H1 (cell line): ENCODE measurements around the gene ADSS2. TPM values are rescaled to one million over a fixed set of nuclear protein-coding genes. Genes with fewer than 3 reads are reported as not detected.

ENCODE experiments used
- ASH2L ChIP-seq: fragments of 200-600, 300-600 bp; sonication (generic); IDR thresholded peaks from one replicate; pipeline ENCODE4 v1.7.1; 2017; ENCODE audit warnings: low read length
- BRCA1 ChIP-seq: IDR thresholded peaks from 2 replicates; pipeline ENCODE4 v1.6.1; 2012; ENCODE audit warnings: low read depth, low read length, improper control_type of control experiment
- CHD1 ChIP-seq: IDR thresholded peaks from 2 replicates; pipeline ENCODE4 v1.6.1; 2012; ENCODE audit warnings: low read depth, low read length, improper control_type of control experiment
- CHD2 ChIP-seq: IDR thresholded peaks from 2 replicates; pipeline ENCODE4 v1.6.1; 2012; ENCODE audit warnings: low read length, improper control_type of control experiment
- CTBP2 ChIP-seq: IDR thresholded peaks from 2 replicates; pipeline ENCODE4 v1.7.0; 2011; ENCODE audit warnings: borderline replicate concordance, mild to moderate bottlenecking, moderate library complexity, mixed read lengths, low read length; ENCODE audit not compliant: insufficient read depth, insufficient read length
- EGR1 ChIP-seq: IDR thresholded peaks from 2 replicates; pipeline ENCODE4 v1.6.1; 2011; ENCODE audit warnings: low read depth, low read length, borderline replicate concordance
- EP300 ChIP-seq, 2 experiments: IDR thresholded peaks; 1 replicate in 1 of 2; 2 replicates in 1 of 2; pipeline ENCODE4 v1.6.1; 2011 to 2012; ENCODE audit warnings: low read depth in 2 of 2, low read length in 2 of 2, mild to moderate bottlenecking in 2 of 2, borderline replicate concordance in 1 of 2, inconsistent platforms in 1 of 2, moderate library complexity in 1 of 2
- FOSL1 ChIP-seq: IDR thresholded peaks from 2 replicates; pipeline ENCODE4 v1.6.1; 2011; ENCODE audit warnings: mild to moderate bottlenecking, low read depth, low read length, moderate library complexity; ENCODE audit not compliant: insufficient read depth
- GTF2F1 ChIP-seq: IDR thresholded peaks from 2 replicates; pipeline ENCODE4 v1.6.1; 2012; ENCODE audit warnings: low read depth, low read length, improper control_type of control experiment, borderline replicate concordance
- JUND ChIP-seq: IDR thresholded peaks from 2 replicates; pipeline ENCODE4 v1.6.1; 2011; ENCODE audit warnings: mild to moderate bottlenecking, improper control_type of control experiment, low read length
- KDM5A ChIP-seq: fragments of 200-600 bp; IDR thresholded peaks from 2 replicates; pipeline ENCODE4 v1.7.1; 2012; ENCODE audit warnings: mild to moderate bottlenecking, low read length, inconsistent platforms, mixed read lengths
- NRF1 ChIP-seq: IDR thresholded peaks from 2 replicates; pipeline ENCODE4 v1.6.1; 2011; ENCODE audit warnings: mild to moderate bottlenecking, low read depth, low read length, improper control_type of control experiment
- POLR2AphosphoS5 ChIP-seq: IDR thresholded peaks from 2 replicates; pipeline ENCODE4 v1.6.1; 2011; ENCODE audit warnings: low read depth, low read length
- POU5F1 ChIP-seq: IDR thresholded peaks from 2 replicates; pipeline ENCODE4 v1.6.1; 2011; ENCODE audit warnings: low read depth, mild to moderate bottlenecking, low read length, moderate library complexity
- RNF2 ChIP-seq: fragments of 200-900, 300-1000 bp; sonication (generic); IDR thresholded peaks from 2 replicates; pipeline ENCODE4 v1.7.1; 2016; ENCODE audit warnings: borderline replicate concordance, low read depth, mild to moderate bottlenecking, antibody characterized with exemption, low read length; ENCODE audit not compliant: poor library complexity, severe bottlenecking; ENCODE audit errors: missing control alignments
- RXRA ChIP-seq: IDR thresholded peaks from 2 replicates; pipeline ENCODE4 v1.6.1; 2011; ENCODE audit warnings: low read depth, mild to moderate bottlenecking, low read length, moderate library complexity; ENCODE audit not compliant: insufficient read depth
- SAP30 ChIP-seq: fragments of 300-600 bp; sonication (generic); IDR thresholded peaks from 2 replicates; pipeline ENCODE4 v1.7.1; 2012; ENCODE audit warnings: low read length, moderate library complexity, mild to moderate bottlenecking, inconsistent platforms; ENCODE audit not compliant: insufficient read depth, insufficient replicate concordance
- SP2 ChIP-seq: IDR thresholded peaks from 2 replicates; pipeline ENCODE4 v1.6.1; 2012; ENCODE audit warnings: mild to moderate bottlenecking, low read length, inconsistent platforms
- SP4 ChIP-seq: IDR thresholded peaks from 2 replicates; pipeline ENCODE4 v1.6.1; 2012; ENCODE audit warnings: low read length, inconsistent platforms
- SRF ChIP-seq: IDR thresholded peaks from 2 replicates; pipeline ENCODE4 v1.6.1; 2011; ENCODE audit warnings: mild to moderate bottlenecking, low read depth, low read length, moderate library complexity
- TBP ChIP-seq: IDR thresholded peaks from 2 replicates; pipeline ENCODE4 v1.6.1; 2011; ENCODE audit warnings: low read depth, low read length, improper control_type of control experiment
- polyA plus RNA-seq, 7 experiments: library from polyadenylated mRNA; depleted of rRNA in 3 of 7; stranded (reverse) in 5 of 7; unstranded in 2 of 7; fragments of >200 nt in 5 of 7; fragments of 200-250 nt in 2 of 7; gene quantifications; 1 replicate in 5 of 7; 2 replicates in 1 of 7; 4 replicates in 1 of 7; pipeline versions ENCODE4 v1.2.1 to v1.2.3, GENCODE V29; 2011 to 2013; ENCODE audit warnings: missing spikeins in 2 of 7, mixed read lengths in 2 of 7
- total RNA-seq: library from RNA; stranded (reverse); fragmentation: NEBNext Ultra II Directional; extraction: Animal tissue kit (Norgen Biotek cat#: 25700); gene quantifications from 2 replicates; pipeline ENCODE4 v1.2.1, GENCODE V29; 2021
- TF ChIP-seq, protein P1 (sequence below): IDR thresholded peaks from 2 replicates; pipeline ENCODE4 v1.6.1; 2012; ENCODE audit warnings: low read length, inconsistent platforms

Gene ADSS2
- total and polyA plus RNA-seq, 2 of the 8 experiments (the other 6 are each of a cell fraction or from before 2014, with no cell fraction given): 29.8 to 108 TPM

DNA sequence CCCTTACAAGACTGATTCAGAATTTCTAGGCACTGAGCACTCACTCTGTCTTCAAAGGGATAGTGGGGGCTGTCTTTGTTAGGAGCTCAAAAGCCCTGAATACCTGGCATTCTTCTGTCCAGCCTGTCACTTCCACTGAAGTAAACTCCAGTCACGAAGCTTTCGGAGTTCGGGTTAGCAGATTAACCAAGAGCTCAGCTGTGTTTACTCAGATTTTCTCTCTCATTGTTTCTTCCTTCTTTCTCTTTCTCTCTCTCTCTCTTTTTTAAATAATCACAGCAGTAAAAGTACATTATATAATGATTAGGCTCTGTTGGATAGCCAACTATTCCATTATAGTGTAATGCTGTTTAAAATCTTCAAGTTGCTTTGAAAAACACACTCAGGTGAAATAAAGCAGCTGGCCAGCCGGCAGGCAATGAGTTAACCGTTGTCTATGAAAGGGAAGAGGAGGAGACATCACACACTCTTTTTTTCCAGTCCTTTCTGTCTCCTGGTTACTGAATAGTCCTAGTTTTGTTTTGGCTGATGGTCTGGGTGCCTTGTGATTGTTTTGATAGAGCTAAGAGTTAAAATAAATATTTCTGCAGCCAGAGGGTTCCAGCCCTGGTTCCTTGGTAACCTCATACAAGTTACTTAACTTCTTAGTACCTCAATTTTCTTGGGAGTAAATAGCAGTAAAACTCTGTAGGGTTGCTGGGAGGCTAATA, 89.8 kb downstream of the ADSS2 start (continued):
- TF ChIP-seq SAP30: no peak
- TF ChIP-seq, protein P1, sequence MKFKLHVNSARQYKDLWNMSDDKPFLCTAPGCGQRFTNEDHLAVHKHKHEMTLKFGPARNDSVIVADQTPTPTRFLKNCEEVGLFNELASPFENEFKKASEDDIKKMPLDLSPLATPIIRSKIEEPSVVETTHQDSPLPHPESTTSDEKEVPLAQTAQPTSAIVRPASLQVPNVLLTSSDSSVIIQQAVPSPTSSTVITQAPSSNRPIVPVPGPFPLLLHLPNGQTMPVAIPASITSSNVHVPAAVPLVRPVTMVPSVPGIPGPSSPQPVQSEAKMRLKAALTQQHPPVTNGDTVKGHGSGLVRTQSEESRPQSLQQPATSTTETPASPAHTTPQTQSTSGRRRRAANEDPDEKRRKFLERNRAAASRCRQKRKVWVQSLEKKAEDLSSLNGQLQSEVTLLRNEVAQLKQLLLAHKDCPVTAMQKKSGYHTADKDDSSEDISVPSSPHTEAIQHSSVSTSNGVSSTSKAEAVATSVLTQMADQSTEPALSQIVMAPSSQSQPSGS: no peak
- TF ChIP-seq POLR2AphosphoS5: no peak
- peak; percentile 79 for TF ChIP-seq ASH2L
- TF ChIP-seq BRCA1: no peak
- no peak for TF ChIP-seq KDM5A
- TF ChIP-seq SP2: no peak
- TF ChIP-seq TBP: no peak
- TF ChIP-seq CHD1: no peak
- TF ChIP-seq JUND: no peak
- TF ChIP-seq EP300 (IDR thresholded peaks at IDR 0.05; ENCODE audit: borderline replicate concordance in 1 of 2, low read depth in 2 of 2, low read length in 2 of 2): peak in 1 of 2 experiments; percentile 38; a peak in 1 of 3 replicates
- TF ChIP-seq POU5F1: no peak
- no peak for TF ChIP-seq GTF2F1
- no peak for TF ChIP-seq EGR1
- TF ChIP-seq RXRA: no peak
- no peak for TF ChIP-seq FOSL1
- no peak for TF ChIP-seq SP4
- TF ChIP-seq SRF: no peak
- no peak for TF ChIP-seq NRF1
- no peak for TF ChIP-seq RNF2
- no peak for TF ChIP-seq CTBP2
- TF ChIP-seq CHD2: no peak
